Measurements from ENCODE around the gene SLC27A5.

DNA sequence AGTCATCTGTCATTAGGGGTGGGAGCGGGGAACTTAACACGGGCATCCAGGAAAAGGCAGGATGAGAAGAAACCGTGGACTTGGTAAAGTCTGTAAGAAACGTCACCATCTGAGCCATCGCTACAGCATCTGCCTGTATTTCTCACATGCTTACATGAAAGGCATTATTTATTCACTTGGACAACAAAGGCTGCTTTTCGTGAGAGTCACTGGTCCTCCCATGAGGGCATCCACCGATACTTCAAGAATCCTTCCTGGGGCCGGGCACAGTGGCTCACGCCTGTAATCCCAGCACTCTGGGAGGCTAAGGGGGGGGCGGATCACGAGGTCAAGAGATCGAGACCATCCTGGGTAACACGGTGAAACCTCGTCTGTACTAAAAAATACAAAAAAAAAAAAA is 19.5 kb downstream of the SLC27A5 start:
- TF ChIP-seq PATZ1 (tag by site-specific recombination; IDR thresholded peaks at IDR 0.05) (no peak), ZFHX2 (tag by site-specific recombination; conservative IDR thresholded peaks at IDR 0.05) (no peak), ZBTB10 (tag by site-specific recombination; IDR thresholded peaks at IDR 0.05) (no peak), ZNF239 (tag by site-specific recombination; IDR thresholded peaks at IDR 0.05) (no peak), ZNF121 (tag by site-specific recombination; IDR thresholded peaks at IDR 0.05) (no peak), ELK4 (IDR thresholded peaks at IDR 0.05; ENCODE audit: borderline replicate concordance, low read depth, low read length) (no peak), ZNF302 (tag by site-specific recombination; IDR thresholded peaks at IDR 0.05; ENCODE audit: low read depth) (no peak), ZSCAN16 (tag by site-specific recombination; IDR thresholded peaks at IDR 0.05) (no peak)
- TF ChIP-seq, protein P1, sequence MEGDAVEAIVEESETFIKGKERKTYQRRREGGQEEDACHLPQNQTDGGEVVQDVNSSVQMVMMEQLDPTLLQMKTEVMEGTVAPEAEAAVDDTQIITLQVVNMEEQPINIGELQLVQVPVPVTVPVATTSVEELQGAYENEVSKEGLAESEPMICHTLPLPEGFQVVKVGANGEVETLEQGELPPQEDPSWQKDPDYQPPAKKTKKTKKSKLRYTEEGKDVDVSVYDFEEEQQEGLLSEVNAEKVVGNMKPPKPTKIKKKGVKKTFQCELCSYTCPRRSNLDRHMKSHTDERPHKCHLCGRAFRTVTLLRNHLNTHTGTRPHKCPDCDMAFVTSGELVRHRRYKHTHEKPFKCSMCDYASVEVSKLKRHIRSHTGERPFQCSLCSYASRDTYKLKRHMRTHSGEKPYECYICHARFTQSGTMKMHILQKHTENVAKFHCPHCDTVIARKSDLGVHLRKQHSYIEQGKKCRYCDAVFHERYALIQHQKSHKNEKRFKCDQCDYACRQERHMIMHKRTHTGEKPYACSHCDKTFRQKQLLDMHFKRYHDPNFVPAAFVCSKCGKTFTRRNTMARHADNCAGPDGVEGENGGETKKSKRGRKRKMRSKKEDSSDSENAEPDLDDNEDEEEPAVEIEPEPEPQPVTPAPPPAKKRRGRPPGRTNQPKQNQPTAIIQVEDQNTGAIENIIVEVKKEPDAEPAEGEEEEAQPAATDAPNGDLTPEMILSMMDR (tag by site-specific recombination; IDR thresholded peaks at IDR 0.05): no peak
- TF ChIP-seq, protein P2, sequence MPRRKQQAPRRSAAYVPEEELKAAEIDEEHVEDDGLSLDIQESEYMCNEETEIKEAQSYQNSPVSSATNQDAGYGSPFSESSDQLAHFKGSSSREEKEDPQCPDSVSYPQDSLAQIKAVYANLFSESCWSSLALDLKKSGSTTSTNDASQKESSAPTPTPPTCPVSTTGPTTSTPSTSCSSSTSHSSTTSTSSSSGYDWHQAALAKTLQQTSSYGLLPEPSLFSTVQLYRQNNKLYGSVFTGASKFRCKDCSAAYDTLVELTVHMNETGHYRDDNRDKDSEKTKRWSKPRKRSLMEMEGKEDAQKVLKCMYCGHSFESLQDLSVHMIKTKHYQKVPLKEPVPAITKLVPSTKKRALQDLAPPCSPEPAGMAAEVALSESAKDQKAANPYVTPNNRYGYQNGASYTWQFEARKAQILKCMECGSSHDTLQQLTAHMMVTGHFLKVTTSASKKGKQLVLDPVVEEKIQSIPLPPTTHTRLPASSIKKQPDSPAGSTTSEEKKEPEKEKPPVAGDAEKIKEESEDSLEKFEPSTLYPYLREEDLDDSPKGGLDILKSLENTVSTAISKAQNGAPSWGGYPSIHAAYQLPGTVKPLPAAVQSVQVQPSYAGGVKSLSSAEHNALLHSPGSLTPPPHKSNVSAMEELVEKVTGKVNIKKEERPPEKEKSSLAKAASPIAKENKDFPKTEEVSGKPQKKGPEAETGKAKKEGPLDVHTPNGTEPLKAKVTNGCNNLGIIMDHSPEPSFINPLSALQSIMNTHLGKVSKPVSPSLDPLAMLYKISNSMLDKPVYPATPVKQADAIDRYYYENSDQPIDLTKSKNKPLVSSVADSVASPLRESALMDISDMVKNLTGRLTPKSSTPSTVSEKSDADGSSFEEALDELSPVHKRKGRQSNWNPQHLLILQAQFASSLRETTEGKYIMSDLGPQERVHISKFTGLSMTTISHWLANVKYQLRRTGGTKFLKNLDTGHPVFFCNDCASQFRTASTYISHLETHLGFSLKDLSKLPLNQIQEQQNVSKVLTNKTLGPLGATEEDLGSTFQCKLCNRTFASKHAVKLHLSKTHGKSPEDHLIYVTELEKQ (tag by site-specific recombination; IDR thresholded peaks at IDR 0.05; ENCODE audit: borderline replicate concordance): no peak
